ENCODE data around the gene TMC4. TPM values are rescaled to one million over a fixed set of nuclear protein-coding genes. Genes with fewer than 3 reads are reported as not detected.

TMC4 gene
- polyA plus RNA-seq, 1 of the 3 experiments (the other 2 are of a cell fraction) = 2.8 TPM

GRCh38 chr19:54203151-54203611 is 30.2 kb upstream of the TMC4 start:
- peak overlapping the region; percentile 97 for H3K4me2 ChIP-seq
- peaks cover 72% of the 10 kb centered on the region for H4K20me1 ChIP-seq (ENCODE audit: insufficient read depth)
- peaks cover 60 to 65% of the 10 kb centered on the region in 2 experiments for H3K36me3 ChIP-seq (replicated peaks in 1 of 2; ENCODE audit: control insufficient read depth in 1 of 2, insufficient read depth in 2 of 2, low read length in 1 of 2)
- H3K9ac ChIP-seq = peak overlapping the region; percentile 85
- H2AFZ ChIP-seq (ENCODE audit: low read depth) = no peak overlapping the region
- H3K4me3 ChIP-seq (ENCODE audit: low read depth in 2 of 2, low read length in 1 of 2) = peak overlapping the region; percentile 0 to 86; a peak in 2 of 4 replicates
- H3K79me2 ChIP-seq (ENCODE audit: insufficient read depth) = peaks cover 64% of the 10 kb centered on the region
- DNase-seq = no peak
- 64% methylated on average over 9 of the region's 9 CpGs for WGBS (ENCODE audit: low lambda C conversion rate)
- ChIA-PET CTCF (interaction anchor here (2.0 kb wide), 1 partner anchor 35 kb away, joined by 6 read pairs; no protein-coding TSS in a partner anchor), POLR2A (interaction anchor here (4.8 kb wide), 1 partner anchor 7 kb away, joined by 27 read pairs; no protein-coding TSS in a partner anchor)
- H3F3A ChIP-seq (replicated peaks; ENCODE audit: insufficient read depth) = peaks cover 56% of the 10 kb centered on the region
- H3K9me2 ChIP-seq = no peaks in the 10 kb centered on the region
- no peaks in the 10 kb centered on the region for H3K9me3 ChIP-seq
- peaks cover 36 to 37% of the 10 kb centered on the region in 2 experiments for H3K4me1 ChIP-seq (ENCODE audit: control insufficient read depth in 1 of 2, insufficient read depth in 2 of 2, low read depth in 1 of 2, low read length in 1 of 2)
- peak overlapping the region in 1 of 2 experiments; percentile 4; a peak in 1 of 4 replicates for H3K27ac ChIP-seq (ENCODE audit: low read depth in 2 of 2, low read length in 1 of 2)
- TF ChIP-seq TCF12 (IDR thresholded peaks at IDR 0.05) = no peak
- no peak for TF ChIP-seq YY1 (IDR thresholded peaks at IDR 0.05; ENCODE audit: low read depth)
- TF ChIP-seq CHD2 (IDR thresholded peaks at IDR 0.05; ENCODE audit: low read length, partially characterized antibody) = no peak
- no peak for TF ChIP-seq MXI1 (IDR thresholded peaks at IDR 0.05; ENCODE audit: low read depth, low read length)
- no peak for TF ChIP-seq SMC3 (IDR thresholded peaks at IDR 0.05; ENCODE audit: low read depth, low read length)
- no peaks in the 10 kb centered on the region for H3K27me3 ChIP-seq (ENCODE audit: insufficient read depth)

GRCh38 chr19:54201980-54202379 is 29.0 kb upstream of the TMC4 start:
- peak overlapping the region; percentile 66 to 86 for H3K4me3 ChIP-seq (ENCODE audit: low read depth in 2 of 2, low read length in 1 of 2)

More at GRCh38 chr19:54201980-54202379, 29.0 kb upstream of the TMC4 start:
- H3K27me3 ChIP-seq (ENCODE audit: insufficient read depth) = no peaks in the 10 kb centered on the region
- peak overlapping the region; percentile 85 for H3K9ac ChIP-seq
- no peak for DNase-seq
- no peaks in the 10 kb centered on the region for H3K9me3 ChIP-seq
- H3K4me1 ChIP-seq (ENCODE audit: control insufficient read depth in 1 of 2, insufficient read depth in 2 of 2, low read depth in 1 of 2, low read length in 1 of 2) = peaks cover 33 to 36% of the 10 kb centered on the region in 2 experiments
- H3K79me2 ChIP-seq (ENCODE audit: insufficient read depth) = peaks cover 63% of the 10 kb centered on the region
- no peak overlapping the region for H2AFZ ChIP-seq (ENCODE audit: low read depth)
- H3F3A ChIP-seq (replicated peaks; ENCODE audit: insufficient read depth) = peaks cover 44% of the 10 kb centered on the region
- POLR2A ChIA-PET = interaction anchor here (3.4 to 4.8 kb wide), 2 partner anchors 8 to 12 kb away, joined by 27 to 50 read pairs; partner anchors contain the start of genes MBOAT7 and TSEN34
- H3K36me3 ChIP-seq (replicated peaks in 1 of 2; ENCODE audit: control insufficient read depth in 1 of 2, insufficient read depth in 2 of 2, low read length in 1 of 2) = peaks cover 54% of the 10 kb centered on the region in 2 experiments
- CTCF ChIA-PET = interaction anchor here (1.1 kb wide), 1 partner anchor 13 kb away, joined by 4 read pairs; the partner anchor contains the start of gene MBOAT7
- no peak overlapping the region for H3K27ac ChIP-seq (ENCODE audit: low read depth in 2 of 2, low read length in 1 of 2)
- WGBS (ENCODE audit: low lambda C conversion rate) = 76% methylated on average over 13 of the region's 13 CpGs
- H3K4me2 ChIP-seq = peak overlapping the region; percentile 97
- H4K20me1 ChIP-seq (ENCODE audit: insufficient read depth) = peaks cover 60% of the 10 kb centered on the region
- TF ChIP-seq MEF2A (IDR thresholded peaks at IDR 0.05; ENCODE audit: borderline replicate concordance, low read depth) (no peak), CTCF (IDR thresholded peaks at IDR 0.05) (no peak), EZH2phosphoT487 (IDR thresholded peaks at IDR 0.05; ENCODE audit: borderline replicate concordance, low read depth) (no peak), CHD2 (IDR thresholded peaks at IDR 0.05; ENCODE audit: low read length, partially characterized antibody) (no peak), MXI1 (IDR thresholded peaks at IDR 0.05; ENCODE audit: low read depth, low read length) (no peak)
- no peaks in the 10 kb centered on the region for H3K9me2 ChIP-seq

Measured in SK-N-SH (cell line).